GM18951 (cell line): ENCODE data around the gene KIR2DL1.
"Not testable (repeated sequence)": the region's sequence is repeated elsewhere in the genome, so short reads cannot be mapped to it uniquely, and the experiment has no call there.

ENCODE experiments used
- POLR2A ChIP-seq: IDR thresholded peaks from 4 replicates; pipeline ENCODE4 v1.6.1; 2011; ENCODE audit warnings: mild to moderate bottlenecking; ENCODE audit not compliant: insufficient read length, insufficient read depth; ENCODE audit errors: extremely low read depth
- in situ Hi-C: fragments of 300-500 bp; cut with MboI; formaldehyde crosslinking; loops from one replicate; pipeline ENCODE4 v1.12.0; 2022; ENCODE audit warnings: low sequenced_read_pairs, mixed read lengths, inconsistent platforms; ENCODE audit not compliant: unreplicated experiment

Gene KIR2DL1

GRCh38 chr19:54764219-54764618, 5.4 kb upstream of the KIR2DL1 start:
- in situ Hi-C loops, result not testable (repeated sequence)

DNA sequence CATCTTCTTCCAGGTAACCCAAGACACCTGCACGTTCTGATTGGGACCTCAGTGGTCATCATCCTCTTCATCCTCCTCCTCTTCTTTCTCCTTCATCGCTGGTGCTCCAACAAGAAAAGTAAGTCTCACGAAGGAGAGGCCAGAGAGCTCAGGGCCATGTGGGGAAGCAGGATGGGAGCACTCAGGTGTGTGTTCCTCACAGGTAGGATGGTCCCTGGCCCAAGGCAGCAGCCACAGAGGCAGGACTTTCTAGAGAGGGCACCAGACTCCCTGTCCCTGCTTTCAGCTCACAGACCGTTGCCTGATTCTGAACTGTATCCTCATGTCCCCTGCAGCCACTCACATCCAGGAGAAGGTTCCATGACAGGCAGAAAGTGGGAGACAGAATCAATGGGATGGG, 3.1 kb upstream of the KIR2DL1 start:
- in situ Hi-C loops, result not testable (repeated sequence)

- in situ Hi-C loops, result not testable (repeated sequence)
Observed at GRCh38 chr19:54770511-54770910, 918 bp downstream of the KIR2DL1 start.

- in situ Hi-C loops, result not testable (repeated sequence)
Observed at GRCh38 chr19:54771018-54771960, 1.7 kb downstream of the KIR2DL1 start.

DNA sequence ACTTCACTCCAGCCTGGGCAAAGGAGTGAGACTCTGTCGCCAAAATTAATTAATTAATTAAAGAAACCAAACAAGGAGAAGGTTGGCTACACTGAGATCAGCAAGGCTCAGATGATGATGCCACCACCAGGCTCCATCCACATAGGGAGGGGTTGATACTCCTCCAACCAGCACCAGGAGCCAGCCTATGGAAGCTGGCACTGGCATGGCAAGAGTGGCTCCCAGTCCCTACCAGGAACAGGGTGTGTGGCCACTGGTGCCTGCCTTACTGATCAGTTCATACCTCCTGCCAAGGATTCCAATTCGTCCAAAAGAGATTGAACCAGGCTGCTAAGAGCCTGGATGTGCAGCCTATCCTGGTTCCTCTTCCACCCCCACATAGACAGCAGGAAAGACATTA, 3.1 kb downstream of the KIR2DL1 start:
- in situ Hi-C loops, result not testable (repeated sequence)

- in situ Hi-C loops, result not testable (repeated sequence)
Observed at GRCh38 chr19:54775095-54775815, 5.7 kb downstream of the KIR2DL1 start.

- in situ Hi-C loops, result not testable (repeated sequence)
Observed at GRCh38 chr19:54775830-54776229, 6.2 kb downstream of the KIR2DL1 start.

DNA sequence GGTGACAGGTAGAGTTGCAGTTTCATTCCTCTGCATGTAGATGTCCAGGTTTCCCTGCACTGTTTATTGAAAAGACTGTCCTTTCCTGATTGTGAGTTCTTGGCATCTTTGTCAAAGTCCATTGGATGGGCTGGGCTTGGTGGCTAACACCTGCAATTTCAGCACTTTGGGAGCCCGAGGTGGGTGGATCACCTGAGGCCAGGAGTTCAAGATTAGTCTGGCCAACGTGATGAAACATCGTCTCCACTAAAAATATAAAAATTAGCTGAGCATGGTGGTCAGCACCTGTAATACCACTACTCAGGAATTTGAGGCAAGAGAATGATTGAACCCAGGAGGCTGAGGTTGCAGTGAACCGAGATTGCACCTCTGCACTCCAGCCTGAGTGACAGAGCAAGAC, 8.3 kb downstream of the KIR2DL1 start:
- in situ Hi-C loops, result not testable (repeated sequence)

DNA sequence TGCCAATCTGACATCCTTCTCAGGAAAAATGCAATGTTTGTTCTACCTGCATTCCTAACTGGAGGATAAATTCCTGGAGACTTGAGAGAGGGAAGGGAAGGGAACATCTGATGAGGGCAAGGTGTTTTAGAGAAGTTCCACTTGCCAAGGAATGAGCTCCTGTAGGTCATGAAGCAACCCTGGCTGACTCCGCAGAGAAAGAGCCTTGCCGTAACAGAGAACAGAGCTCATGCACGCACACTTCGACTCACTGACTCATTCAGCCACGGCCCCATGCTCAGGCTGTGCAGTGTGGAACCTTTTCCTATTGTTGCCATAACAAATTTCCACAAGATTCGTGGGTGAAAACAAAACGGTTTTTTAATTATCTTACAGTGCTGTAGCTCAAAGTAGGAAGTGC, 9.3 kb downstream of the KIR2DL1 start:
- in situ Hi-C loops, result not testable (repeated sequence)

GRCh38 chr19:54782916-54783315, 13.3 kb downstream of the KIR2DL1 start:
- in situ Hi-C loops, result not testable (repeated sequence)

GRCh38 chr19:54786091-54786723, 16.6 kb downstream of the KIR2DL1 start:
- in situ Hi-C loops, result not testable (repeated sequence)

GRCh38 chr19:54788154-54788553, 18.6 kb downstream of the KIR2DL1 start:
- in situ Hi-C loops, result not testable (repeated sequence)

- TF ChIP-seq POLR2A, result no peak
- in situ Hi-C loops, result no loop called here
Observed at GRCh38 chr19:54790711-54791110, 21.1 kb downstream of the KIR2DL1 start.

- TF ChIP-seq POLR2A, result no peak
- in situ Hi-C loops, result no loop called here
Observed at GRCh38 chr19:54791476-54791875, 21.9 kb downstream of the KIR2DL1 start.

- in situ Hi-C loops, result no loop called here
- TF ChIP-seq POLR2A, result no peak
Observed at GRCh38 chr19:54792814-54793213, 23.2 kb downstream of the KIR2DL1 start.
